GM12801 (cell line): ENCODE data around the gene UNC5B.

Experiments used
- CTCF ChIP-seq: IDR thresholded peaks from one replicate; pipeline ENCODE4 v1.5.1; 2011; ENCODE audit warnings: control low read depth; ENCODE audit not compliant: insufficient read length; ENCODE audit errors: extremely low read depth

The UNC5B gene

GRCh38 chr10:71254834-71255549, 42.6 kb downstream of the UNC5B start:
- TF ChIP-seq CTCF, result no peak

- no peak for TF ChIP-seq CTCF
Measured at GRCh38 chr10:71255550-71255807, 43.1 kb downstream of the UNC5B start.

GRCh38 chr10:71255808-71256660, 43.7 kb downstream of the UNC5B start:
- no peak for TF ChIP-seq CTCF

- no peak for TF ChIP-seq CTCF
Measured at GRCh38 chr10:71256661-71257318, 44.4 kb downstream of the UNC5B start.

GRCh38 chr10:71257319-71257997, 45.1 kb downstream of the UNC5B start:
- TF ChIP-seq CTCF, result no peak

- TF ChIP-seq CTCF, result no peak
Measured at GRCh38 chr10:71258046-71258445, 45.7 kb downstream of the UNC5B start.
